Tibial nerve (tissue), 4 donors: Measurements from ENCODE around the gene TBC1D14. TPM values are rescaled to one million over a fixed set of nuclear protein-coding genes. Genes with fewer than 3 reads are reported as not detected.

ENCODE experiments used
- DNase-seq, 2 donors: peaks; one replicate each; pipeline ENCODE4 v3.0.0-alpha.2; 2019; ENCODE audit warnings: low spot score in 2 of 2
- H3K27ac ChIP-seq, 4 donors: fragments of 200-600 bp; sonication (generic) in 3 of 4; one replicate each; pipeline ENCODE4 v1.5.1; 2017 to 2019; ENCODE audit warnings: mild to moderate bottlenecking in 1 of 4
- H3K27me3 ChIP-seq, 2 donors: fragments of 200-600 bp; sonication (generic) in 1 of 2; one replicate each; pipeline versions ENCODE4 v1.5.1 to v1.6.0; 2017 to 2019
- H3K36me3 ChIP-seq, 3 donors: fragments of 200-600 bp; sonication (generic); one replicate each; pipeline ENCODE4 v1.5.1; 2018 to 2019
- H3K4me1 ChIP-seq, 4 donors: fragments of 200-600 bp; sonication (generic) in 3 of 4; one replicate each; pipeline ENCODE4 v1.5.1; 2017 to 2019
- H3K4me3 ChIP-seq, 4 donors: fragments of 200-600 bp; sonication (generic) in 3 of 4; one replicate each; pipeline ENCODE4 v1.5.1; 2017 to 2019; ENCODE audit warnings: mild to moderate bottlenecking in 1 of 4, moderate library complexity in 1 of 4
- H3K9me3 ChIP-seq, 4 donors: fragments of 200-600 bp; sonication (generic) in 3 of 4; one replicate each; pipeline ENCODE4 v1.5.1; 2017 to 2019
- CTCF ChIP-seq, 5 experiments: fragments of 200-600 bp in 3 of 5; fragments of 450-650 bp in 2 of 5; sonication (generic) in 3 of 5; IDR thresholded peaks; one replicate each; pipeline ENCODE4 v1.5.1; 2016 to 2019; ENCODE audit warnings: antibody characterized with exemption in 5 of 5, mild to moderate bottlenecking in 3 of 5, moderate library complexity in 2 of 5
- EP300 ChIP-seq, 2 donors: sonication (generic); formaldehyde crosslinking; IDR thresholded peaks; one replicate each; pipeline ENCODE4 v1.6.1; 2017; ENCODE audit warnings: antibody characterized with exemption in 2 of 2, mild to moderate bottlenecking in 1 of 2
- POLR2A ChIP-seq, 2 donors: fragments of 450-650 bp; IDR thresholded peaks; one replicate each; pipeline ENCODE4 v1.6.1; 2017; ENCODE audit warnings: antibody characterized with exemption in 2 of 2, mild to moderate bottlenecking in 2 of 2, moderate library complexity in 2 of 2
- WGBS, 2 donors: methylation state at CpG; one replicate each; pipeline ENCODE4 v1.1.5; 2018; 5-methylcytosine and 5-hydroxymethylcytosine counted together
- total RNA-seq, 4 donors: library from RNA; depleted of rRNA; stranded (reverse); fragments of >200 nt; gene quantifications; one replicate each; pipeline ENCODE4 v1.1.0, GENCODE V29; 2016

Gene TBC1D14
- total RNA-seq, 4 donors from 2014 or later, result 46.9 to 65.7 (median 51.3) TPM

- no peaks in the 10 kb centered on the region for H3K9me3 ChIP-seq
- DNase-seq, result no peak
- H3K27ac ChIP-seq, result no peak overlapping the region
- H3K4me3 ChIP-seq, result no peak overlapping the region
- WGBS, 2 donors, result 81% methylated on average over 4 of the region's 4 CpGs
- peaks cover 0 to 32% (median 22%) of the 10 kb centered on the region in 4 donors for H3K4me1 ChIP-seq
- H3K36me3 ChIP-seq, result no peaks in the 10 kb centered on the region
- no peak for TF ChIP-seq EP300 (IDR thresholded peaks at IDR 0.05)
- TF ChIP-seq POLR2A (IDR thresholded peaks at IDR 0.05), result no peak
- TF ChIP-seq CTCF (IDR thresholded peaks at IDR 0.05), result no peak
- no peaks in the 10 kb centered on the region for H3K27me3 ChIP-seq
Measured at GRCh38 chr4:7040765-7041164, 131.1 kb downstream of the TBC1D14 start.

- Histone ChIP-seq H3K27me3 (no peaks in the 10 kb centered on the region), H3K36me3 (no peaks in the 10 kb centered on the region), H3K4me3 (no peak overlapping the region), H3K9me3 (no peaks in the 10 kb centered on the region), H3K27ac (no peak overlapping the region), H3K4me1 (peaks cover 0 to 37% (median 27%) of the 10 kb centered on the region in 4 donors)
- 94% methylated on average over 19 of the region's 19 CpGs for WGBS, 2 donors
- TF ChIP-seq POLR2A (IDR thresholded peaks at IDR 0.05), result no peak
- no peak for TF ChIP-seq CTCF (IDR thresholded peaks at IDR 0.05)
- no peak for TF ChIP-seq EP300 (IDR thresholded peaks at IDR 0.05)
- no peak for DNase-seq
Measured at GRCh38 chr4:7041246-7041645, 131.6 kb downstream of the TBC1D14 start.

- DNase-seq, result no peak
Measured at GRCh38 chr4:7041801-7042502, 132.3 kb downstream of the TBC1D14 start.

GRCh38 chr4:7042503-7043283 is 133.1 kb downstream of the TBC1D14 start:
- peaks cover 0 to 50% (median 30%) of the 10 kb centered on the region in 4 donors for H3K4me1 ChIP-seq
- 0 to 1% methylated on average over 36 to 73 of the region's 90 CpGs for WGBS, 2 donors
- no peaks in the 10 kb centered on the region for H3K27me3 ChIP-seq
- peaks cover 0 to 4% (median 0%) of the 10 kb centered on the region in 3 donors for H3K36me3 ChIP-seq
- DNase-seq, result peak; percentile 87 to 94
- H3K27ac ChIP-seq, result peak overlapping the region in 3 of 4 donors; percentile 72 to 82 (median 79)
- TF ChIP-seq CTCF (IDR thresholded peaks at IDR 0.05) (peak in 4 of 5 experiments; percentile 73 to 87 (median 79)), POLR2A (IDR thresholded peaks at IDR 0.05) (peak in 1 of 2 donors; percentile 49), EP300 (IDR thresholded peaks at IDR 0.05) (peak; percentile 7 to 73)
- H3K9me3 ChIP-seq, result no peaks in the 10 kb centered on the region
- H3K4me3 ChIP-seq, result peak overlapping the region; percentile 49 to 93 (median 68)

More at GRCh38 chr4:7041801-7042502, 132.3 kb downstream of the TBC1D14 start:
- WGBS, 2 donors, result 20 to 21% methylated on average over 42 of the region's 42 CpGs
- peaks cover 0 to 44% (median 30%) of the 10 kb centered on the region in 4 donors for H3K4me1 ChIP-seq
- H3K27me3 ChIP-seq, result no peaks in the 10 kb centered on the region
- peaks cover 0 to under 1% (median 0%) of the 10 kb centered on the region in 3 donors for H3K36me3 ChIP-seq
- H3K27ac ChIP-seq, result peak overlapping the region in 3 of 4 donors; percentile 72 to 82 (median 79)
- no peak for TF ChIP-seq EP300 (IDR thresholded peaks at IDR 0.05)
- no peak for TF ChIP-seq POLR2A (IDR thresholded peaks at IDR 0.05)
- TF ChIP-seq CTCF (IDR thresholded peaks at IDR 0.05), result no peak
- no peaks in the 10 kb centered on the region for H3K9me3 ChIP-seq
- peak overlapping the region; percentile 49 to 93 (median 68) for H3K4me3 ChIP-seq
